Duodenal mucosa (tissue), 2 donors: ENCODE results near the gene SPATS2.

ENCODE experiments used
- H3K27ac ChIP-seq: one replicate; pipeline ENCODE4 v1.7.0; 2013; ENCODE audit warnings: low read depth, low read length
- H3K27me3 ChIP-seq, 2 donors: one replicate each; pipeline ENCODE4 v1.7.0; 2013; ENCODE audit warnings: low read length in 2 of 2, control low read depth in 1 of 2; ENCODE audit not compliant: insufficient read depth in 2 of 2, control insufficient read depth in 1 of 2
- H3K36me3 ChIP-seq, 2 donors: one replicate each; pipeline ENCODE4 v1.7.0; 2013; ENCODE audit warnings: low read length in 2 of 2, control low read depth in 1 of 2; ENCODE audit not compliant: insufficient read depth in 2 of 2, control insufficient read depth in 1 of 2
- H3K4me1 ChIP-seq, 2 donors: one replicate each; pipeline ENCODE4 v1.7.0; 2013; ENCODE audit warnings: low read length in 2 of 2, control low read depth in 1 of 2; ENCODE audit not compliant: insufficient read depth in 2 of 2, control insufficient read depth in 1 of 2
- H3K4me3 ChIP-seq, 2 donors: one replicate each; pipeline ENCODE4 v1.7.0; 2013; ENCODE audit warnings: low read length in 2 of 2, low read depth in 1 of 2
- H3K9ac ChIP-seq, 2 donors: one replicate each; pipeline ENCODE4 v1.7.0; 2013; ENCODE audit warnings: low read length in 2 of 2, low read depth in 1 of 2
- H3K9me3 ChIP-seq, 2 donors: one replicate each; pipeline ENCODE4 v1.7.0; 2013; ENCODE audit warnings: low read length in 2 of 2, control low read depth in 1 of 2; ENCODE audit not compliant: control insufficient read depth in 1 of 2

Gene SPATS2

DNA sequence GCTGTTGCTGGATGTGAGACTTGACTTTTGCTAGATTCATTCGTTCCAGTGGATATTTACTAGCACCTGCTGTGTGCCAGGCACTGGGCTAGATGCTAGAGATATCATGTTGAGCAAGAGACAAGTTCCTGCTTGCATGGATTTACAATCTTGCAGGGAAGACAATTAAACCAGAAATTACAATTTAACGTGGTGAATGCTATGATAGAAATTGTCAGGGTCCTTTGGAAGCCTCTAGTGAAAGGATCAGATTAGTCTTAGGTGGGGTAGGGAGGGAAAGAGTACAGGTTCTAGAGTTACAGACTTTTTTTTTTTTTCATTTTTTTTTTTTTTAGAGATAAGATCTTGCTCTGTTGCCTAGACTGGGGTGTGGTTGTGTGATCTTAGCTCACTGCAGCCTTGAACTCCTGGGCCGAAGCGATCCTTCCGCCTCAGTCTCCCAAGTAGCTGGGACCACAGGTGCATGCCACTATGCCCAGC, 36.7 kb downstream of the SPATS2 start:
- Histone ChIP-seq H3K36me3 (no peaks in the 10 kb centered on the region), H3K27ac (no peak overlapping the region)

DNA sequence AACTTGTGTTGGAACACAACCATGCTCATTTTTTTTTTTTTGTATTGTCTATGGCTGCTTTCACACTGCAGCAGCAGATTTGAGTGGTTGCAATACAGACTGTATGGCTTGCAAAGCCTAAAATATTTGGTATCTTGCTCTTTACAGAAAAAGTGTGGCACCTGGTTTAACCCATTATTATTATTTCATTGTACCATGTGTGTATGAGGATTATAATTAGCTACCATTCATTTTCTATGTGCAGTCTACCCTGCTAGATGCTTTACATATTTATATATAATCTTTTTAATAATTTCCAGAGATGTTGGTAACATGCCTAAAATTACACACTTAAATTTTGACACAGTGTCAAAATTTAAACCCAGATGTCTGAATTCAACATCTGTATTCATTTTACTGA, 37.7 kb downstream of the SPATS2 start:
- Histone ChIP-seq H3K36me3 (no peaks in the 10 kb centered on the region), H3K9me3 (no peaks in the 10 kb centered on the region), H3K4me1 (peaks cover 5 to 6% of the 10 kb centered on the region in 2 donors), H3K27me3 (no peaks in the 10 kb centered on the region), H3K9ac (no peak overlapping the region), H3K4me3 (no peak overlapping the region), H3K27ac (no peak overlapping the region)

More for the DNA sequence above, 36.7 kb downstream of the SPATS2 start:
- Histone ChIP-seq H3K9me3 (no peaks in the 10 kb centered on the region), H3K4me3 (no peak overlapping the region), H3K9ac (no peak overlapping the region), H3K27me3 (no peaks in the 10 kb centered on the region), H3K4me1 (peaks cover 5 to 6% of the 10 kb centered on the region in 2 donors)

DNA sequence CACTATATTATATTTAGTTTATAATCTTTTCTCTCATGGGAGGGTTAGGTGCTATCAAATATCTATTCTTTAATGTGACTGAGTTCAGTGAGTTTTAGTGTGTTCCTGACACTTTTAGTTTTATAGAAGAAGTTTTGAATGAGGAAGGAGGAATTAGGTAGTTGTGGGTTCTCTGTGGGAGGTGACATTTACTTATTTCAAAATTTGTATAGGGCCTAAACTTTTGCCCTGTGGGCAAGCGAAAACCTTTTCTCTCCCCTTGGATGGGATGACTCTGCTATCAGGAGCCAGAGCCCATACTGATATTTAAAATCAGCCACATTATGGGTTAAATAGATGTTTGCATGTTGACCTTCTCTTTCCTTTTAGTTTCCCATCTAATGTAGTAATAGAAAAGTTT, 43.6 kb downstream of the SPATS2 start:
- no peaks in the 10 kb centered on the region for H3K36me3 ChIP-seq
- no peak overlapping the region for H3K4me3 ChIP-seq
- H3K9ac ChIP-seq, result no peak overlapping the region
- H3K4me1 ChIP-seq, result no peaks in the 10 kb centered on the region
- no peak overlapping the region for H3K27ac ChIP-seq
- no peaks in the 10 kb centered on the region for H3K9me3 ChIP-seq
- H3K27me3 ChIP-seq, result no peaks in the 10 kb centered on the region

DNA sequence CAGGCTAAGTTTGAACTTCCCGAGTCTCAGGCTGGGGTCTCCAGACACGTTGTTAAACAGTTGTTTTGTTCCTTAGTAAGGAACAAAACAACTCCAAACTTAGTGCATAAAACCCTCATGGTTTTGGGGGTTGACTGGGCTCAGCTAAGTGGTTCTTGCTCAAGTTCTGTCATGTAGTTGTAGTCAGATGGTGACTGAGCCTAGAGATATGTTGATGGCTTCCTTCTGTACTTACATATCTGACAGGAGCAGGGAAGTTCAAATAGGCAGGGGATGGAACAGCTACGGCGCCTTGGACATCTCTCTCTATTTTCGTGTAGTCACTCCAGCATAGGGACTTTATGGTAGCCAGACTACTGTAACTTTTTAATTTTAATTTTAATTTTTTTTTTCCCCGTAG, 45.7 kb downstream of the SPATS2 start:
- no peak overlapping the region for H3K27ac ChIP-seq
- no peaks in the 10 kb centered on the region for H3K9me3 ChIP-seq
- H3K27me3 ChIP-seq, result no peaks in the 10 kb centered on the region
- no peaks in the 10 kb centered on the region for H3K4me1 ChIP-seq
- no peaks in the 10 kb centered on the region for H3K36me3 ChIP-seq
- H3K4me3 ChIP-seq, result no peak overlapping the region
- H3K9ac ChIP-seq, result no peak overlapping the region

DNA sequence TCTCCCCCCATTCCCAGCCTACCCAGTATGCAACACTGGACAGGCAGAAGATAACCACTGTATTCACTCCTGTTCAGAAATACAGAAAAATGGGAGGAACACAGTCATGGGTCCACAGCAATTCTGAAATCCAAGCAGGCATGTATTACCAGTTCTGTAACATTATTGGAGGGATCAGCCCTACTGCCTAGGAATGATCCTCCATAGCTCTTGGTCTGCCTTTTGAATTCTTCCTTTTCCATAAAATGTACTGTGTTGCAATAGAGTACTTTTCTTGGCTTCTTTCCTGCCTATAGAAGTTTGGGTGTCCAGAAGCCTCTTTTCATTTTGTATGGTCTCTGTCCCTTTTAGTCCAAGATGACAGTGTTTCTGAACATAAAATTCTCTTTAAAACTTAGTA, 46.5 kb downstream of the SPATS2 start:
- Histone ChIP-seq H3K27ac (no peak overlapping the region), H3K9me3 (no peaks in the 10 kb centered on the region)

DNA sequence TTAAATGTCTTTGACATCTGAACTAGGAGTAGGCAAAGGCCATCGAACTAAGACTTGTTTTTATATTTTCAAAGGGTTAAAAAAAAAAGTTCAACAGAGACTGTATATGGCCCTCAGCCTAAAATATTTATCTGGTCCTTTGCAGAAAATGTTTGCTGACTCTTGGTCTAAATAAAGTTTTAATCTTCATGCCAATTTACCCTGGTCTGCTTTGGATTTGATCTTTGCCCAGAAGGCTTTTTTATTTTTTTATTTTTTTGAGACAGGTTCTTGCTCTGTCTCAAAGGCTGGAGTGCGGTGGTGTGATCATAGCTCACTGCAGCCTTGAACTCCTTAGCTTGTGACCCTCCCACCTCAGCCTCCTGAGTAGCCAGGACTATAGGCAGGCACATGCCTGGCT, 47.1 kb downstream of the SPATS2 start:
- Histone ChIP-seq H3K27ac (no peak overlapping the region), H3K9ac (no peak overlapping the region), H3K9me3 (no peaks in the 10 kb centered on the region), H3K4me3 (no peak overlapping the region), H3K27me3 (no peaks in the 10 kb centered on the region), H3K36me3 (no peaks in the 10 kb centered on the region), H3K4me1 (no peaks in the 10 kb centered on the region)

More for the DNA sequence above, 46.5 kb downstream of the SPATS2 start:
- Histone ChIP-seq H3K9ac (no peak overlapping the region), H3K36me3 (no peaks in the 10 kb centered on the region), H3K27me3 (no peaks in the 10 kb centered on the region), H3K4me1 (no peaks in the 10 kb centered on the region), H3K4me3 (no peak overlapping the region)

DNA sequence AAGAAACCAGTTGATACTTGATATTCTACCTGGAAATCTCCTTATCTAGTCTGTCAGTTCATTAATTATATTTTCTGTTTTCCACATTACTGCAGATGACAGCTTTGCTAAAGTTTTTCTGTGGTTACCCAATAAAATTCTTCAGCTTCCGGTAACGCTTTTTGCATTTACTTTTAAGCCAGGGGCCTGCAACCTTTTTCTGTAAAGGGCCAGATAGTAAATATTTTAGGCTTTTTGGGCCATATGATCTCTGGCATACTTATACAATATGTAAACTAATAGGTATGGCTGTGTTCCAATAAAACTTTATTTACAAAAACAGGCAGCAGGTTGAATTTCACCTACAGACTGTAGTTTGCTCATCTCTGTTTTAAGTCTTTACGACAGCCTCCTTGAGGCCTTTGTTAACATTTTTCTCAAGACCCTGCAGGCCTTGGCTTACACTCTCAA, 48.3 kb downstream of the SPATS2 start:
- Histone ChIP-seq H3K9me3 (no peaks in the 10 kb centered on the region), H3K9ac (no peak overlapping the region), H3K36me3 (no peaks in the 10 kb centered on the region), H3K27ac (no peak overlapping the region), H3K27me3 (no peaks in the 10 kb centered on the region), H3K4me1 (peaks cover 0 to 3% of the 10 kb centered on the region in 2 donors), H3K4me3 (no peak overlapping the region)

DNA sequence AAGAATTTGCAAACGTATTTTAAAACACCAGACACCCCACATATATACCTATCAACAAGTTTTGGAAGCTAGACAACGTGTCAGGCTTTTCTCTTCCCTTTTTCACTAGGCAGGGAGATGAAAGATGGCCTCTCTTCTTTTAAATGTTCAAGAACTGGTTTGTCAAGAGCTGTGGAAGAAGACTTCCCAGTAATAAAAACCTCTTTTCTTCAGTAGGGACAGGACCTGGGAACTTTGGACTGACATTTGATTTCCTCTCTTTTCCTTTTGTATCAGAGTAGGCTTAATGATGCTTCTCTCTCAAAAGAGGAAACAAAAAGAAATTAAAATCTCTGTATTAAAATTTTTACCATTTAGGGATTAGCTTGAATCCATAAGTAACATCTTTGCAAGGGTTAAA, 49.6 kb downstream of the SPATS2 start:
- no peak overlapping the region for H3K27ac ChIP-seq
- H3K9ac ChIP-seq, result no peak overlapping the region
- H3K27me3 ChIP-seq, result no peaks in the 10 kb centered on the region
- H3K9me3 ChIP-seq, result no peaks in the 10 kb centered on the region
- no peak overlapping the region for H3K4me3 ChIP-seq
- no peaks in the 10 kb centered on the region for H3K36me3 ChIP-seq
- peaks cover 5 to 6% of the 10 kb centered on the region in 2 donors for H3K4me1 ChIP-seq

DNA sequence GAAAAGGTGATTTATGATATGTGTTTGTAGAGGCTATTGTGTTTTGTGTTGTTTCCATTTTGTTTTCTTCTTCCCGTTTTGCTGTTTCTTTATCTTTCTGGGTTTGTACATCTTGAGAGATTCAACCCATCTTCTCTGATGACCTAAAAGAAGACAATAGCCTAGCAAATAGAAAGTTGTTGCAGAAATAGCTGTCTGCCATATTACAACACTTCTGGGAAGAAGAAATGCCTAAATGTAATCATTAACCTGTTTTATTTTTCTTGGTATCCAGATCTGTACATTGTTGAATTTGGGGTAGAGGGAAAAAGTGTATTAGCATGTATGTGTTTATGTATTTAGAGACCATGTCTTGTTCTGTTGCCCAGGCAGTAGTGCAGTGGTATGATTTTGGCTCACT, 50.3 kb downstream of the SPATS2 start:
- peaks cover 9 to 13% of the 10 kb centered on the region in 2 donors for H3K4me1 ChIP-seq
- no peak overlapping the region for H3K27ac ChIP-seq
- no peak overlapping the region for H3K9ac ChIP-seq
- no peaks in the 10 kb centered on the region for H3K36me3 ChIP-seq
- H3K4me3 ChIP-seq, result no peak overlapping the region
- H3K9me3 ChIP-seq, result no peaks in the 10 kb centered on the region
- no peaks in the 10 kb centered on the region for H3K27me3 ChIP-seq

DNA sequence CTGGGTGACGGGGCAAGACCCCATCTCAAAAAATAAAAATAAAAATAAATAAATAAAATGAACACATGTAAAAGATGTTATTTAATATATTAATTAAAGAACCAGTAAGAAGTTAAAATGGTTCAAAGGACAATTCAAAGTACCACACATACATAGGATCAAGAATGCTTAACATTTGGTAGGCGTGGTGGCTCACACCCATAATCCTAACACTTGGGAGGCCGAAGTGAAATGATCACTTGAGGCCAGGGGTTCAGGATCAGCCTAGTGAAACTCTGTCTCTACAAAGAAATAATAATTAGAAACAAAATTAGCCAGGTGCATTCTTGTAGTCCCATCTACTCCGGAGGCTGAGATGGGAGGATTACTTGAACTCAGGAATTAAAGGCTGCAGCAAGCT, 53.3 kb downstream of the SPATS2 start:
- H3K9ac ChIP-seq, result no peak overlapping the region
- no peaks in the 10 kb centered on the region for H3K36me3 ChIP-seq
- peaks cover 9 to 14% of the 10 kb centered on the region in 2 donors for H3K4me1 ChIP-seq
- no peaks in the 10 kb centered on the region for H3K27me3 ChIP-seq
- H3K4me3 ChIP-seq, result no peak overlapping the region
- no peak overlapping the region for H3K27ac ChIP-seq
- H3K9me3 ChIP-seq, result no peaks in the 10 kb centered on the region

DNA sequence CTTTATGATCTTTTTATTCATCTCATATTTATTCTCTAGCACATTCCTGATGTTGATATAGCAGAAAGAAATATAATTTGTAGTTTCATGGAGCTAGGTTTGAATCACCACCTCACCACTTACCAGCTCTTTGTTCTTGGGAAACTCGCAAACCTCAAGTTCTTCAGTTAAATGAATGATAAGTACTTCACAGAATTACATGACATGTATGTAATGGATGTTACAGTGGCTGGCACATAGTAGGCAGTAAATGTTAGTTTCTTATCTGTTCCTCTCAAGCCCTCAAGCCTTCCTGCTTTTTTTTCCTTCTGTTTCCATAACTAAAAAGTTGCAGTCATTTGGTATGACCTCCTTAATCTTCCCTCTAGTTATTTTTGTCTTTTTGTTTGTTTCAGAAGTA, 54.9 kb downstream of the SPATS2 start:
- H3K4me3 ChIP-seq, result no peak overlapping the region
- H3K27me3 ChIP-seq, result no peaks in the 10 kb centered on the region
- H3K9me3 ChIP-seq, result no peaks in the 10 kb centered on the region
- H3K36me3 ChIP-seq, result peaks cover 0 to 2% of the 10 kb centered on the region in 2 donors
- H3K4me1 ChIP-seq, result peaks cover 9 to 14% of the 10 kb centered on the region in 2 donors
- no peak overlapping the region for H3K27ac ChIP-seq
- no peak overlapping the region for H3K9ac ChIP-seq
